Liver (tissue), 3 donors: ENCODE data around the gene MED27.

Source experiments
- EGR1 ChIP-seq, 2 donors: IDR thresholded peaks; 2 replicates each; pipeline ENCODE4 v1.6.1; 2016 to 2018; ENCODE audit warnings: antibody characterized with exemption in 2 of 2, low read depth in 2 of 2
- RXRA ChIP-seq, 2 donors: IDR thresholded peaks; 2 replicates each; pipeline ENCODE4 v1.6.1; 2017 to 2018; ENCODE audit warnings: antibody characterized with exemption in 2 of 2, mild to moderate bottlenecking in 1 of 2
- SP1 ChIP-seq: IDR thresholded peaks from 2 replicates; pipeline ENCODE4 v1.6.1; 2018; ENCODE audit warnings: antibody characterized with exemption, mild to moderate bottlenecking
- YY1 ChIP-seq: IDR thresholded peaks from 2 replicates; pipeline ENCODE4 v1.6.1; 2016; ENCODE audit warnings: antibody characterized with exemption, mild to moderate bottlenecking
- TF ChIP-seq, protein P1 (sequence below): fragments of 150-350 bp; IDR thresholded peaks from 2 replicates; pipeline ENCODE4 v1.5.1; 2017; ENCODE audit warnings: improper control_type of control experiment, low read depth, low read length; ENCODE audit not compliant: missing input control
- TF ChIP-seq, protein P2 (sequence below): IDR thresholded peaks from 2 replicates; pipeline ENCODE4 v1.6.1; 2016; ENCODE audit warnings: antibody characterized with exemption
- donor health status: healthy.
- donor health status: healthy.

DNA sequence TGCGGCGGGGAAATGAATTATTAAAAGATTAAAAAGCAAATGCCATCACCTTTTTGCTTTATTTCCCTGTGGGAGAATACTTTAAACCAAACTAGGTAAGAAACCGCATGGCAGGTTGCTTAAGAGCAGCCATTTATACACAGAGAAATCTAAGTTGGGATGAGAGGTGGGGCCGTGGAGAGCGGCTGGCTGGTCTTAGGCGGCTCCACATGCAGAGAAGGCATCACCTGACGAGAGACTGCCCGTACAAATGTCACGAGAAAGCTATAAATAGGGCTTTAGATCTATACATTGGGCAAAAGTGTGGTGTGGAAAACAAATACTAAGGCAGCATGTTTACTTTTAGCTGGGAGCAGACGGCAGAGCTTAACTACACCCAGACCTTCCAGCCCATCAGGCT, 39.4 kb downstream of the MED27 start:
- TF ChIP-seq, protein P1, sequence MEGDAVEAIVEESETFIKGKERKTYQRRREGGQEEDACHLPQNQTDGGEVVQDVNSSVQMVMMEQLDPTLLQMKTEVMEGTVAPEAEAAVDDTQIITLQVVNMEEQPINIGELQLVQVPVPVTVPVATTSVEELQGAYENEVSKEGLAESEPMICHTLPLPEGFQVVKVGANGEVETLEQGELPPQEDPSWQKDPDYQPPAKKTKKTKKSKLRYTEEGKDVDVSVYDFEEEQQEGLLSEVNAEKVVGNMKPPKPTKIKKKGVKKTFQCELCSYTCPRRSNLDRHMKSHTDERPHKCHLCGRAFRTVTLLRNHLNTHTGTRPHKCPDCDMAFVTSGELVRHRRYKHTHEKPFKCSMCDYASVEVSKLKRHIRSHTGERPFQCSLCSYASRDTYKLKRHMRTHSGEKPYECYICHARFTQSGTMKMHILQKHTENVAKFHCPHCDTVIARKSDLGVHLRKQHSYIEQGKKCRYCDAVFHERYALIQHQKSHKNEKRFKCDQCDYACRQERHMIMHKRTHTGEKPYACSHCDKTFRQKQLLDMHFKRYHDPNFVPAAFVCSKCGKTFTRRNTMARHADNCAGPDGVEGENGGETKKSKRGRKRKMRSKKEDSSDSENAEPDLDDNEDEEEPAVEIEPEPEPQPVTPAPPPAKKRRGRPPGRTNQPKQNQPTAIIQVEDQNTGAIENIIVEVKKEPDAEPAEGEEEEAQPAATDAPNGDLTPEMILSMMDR, result no peak
- no peak for TF ChIP-seq EGR1 (IDR thresholded peaks at IDR 0.05; ENCODE audit: low read depth in 2 of 2)
- TF ChIP-seq RXRA (IDR thresholded peaks at IDR 0.05), result no peak
- no peak for TF ChIP-seq YY1
- TF ChIP-seq, protein P2, sequence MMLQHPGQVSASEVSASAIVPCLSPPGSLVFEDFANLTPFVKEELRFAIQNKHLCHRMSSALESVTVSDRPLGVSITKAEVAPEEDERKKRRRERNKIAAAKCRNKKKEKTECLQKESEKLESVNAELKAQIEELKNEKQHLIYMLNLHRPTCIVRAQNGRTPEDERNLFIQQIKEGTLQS, result no peak
- no peak for TF ChIP-seq SP1
